Measurements from ENCODE around the gene POLR3A.

DNA sequence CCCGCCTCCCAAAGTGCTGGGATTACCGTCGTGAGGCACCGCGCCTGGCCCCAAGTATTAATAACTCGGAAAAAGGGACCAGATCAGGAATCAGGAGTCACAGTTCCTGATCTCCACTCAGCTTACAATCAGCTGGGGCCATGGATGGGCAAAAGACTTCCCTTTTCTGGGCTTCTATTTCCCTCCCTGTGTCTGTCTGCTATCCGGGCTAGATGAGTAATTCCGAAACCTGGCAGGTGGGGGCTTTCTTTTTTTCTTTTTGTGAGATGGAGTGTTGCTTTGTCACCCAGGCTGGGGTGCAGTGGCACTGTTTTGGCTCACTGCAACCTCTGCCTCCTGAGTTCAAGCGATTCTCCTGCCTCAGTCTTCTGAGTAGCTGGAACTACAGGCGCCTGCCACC is 15.9 kb upstream of the POLR3A start:
- TF ChIP-seq CTCF (IDR thresholded peaks at IDR 0.05; ENCODE audit: low read depth, low read length), result no peak
- TF ChIP-seq POLR2A (IDR thresholded peaks at IDR 0.05; ENCODE audit: extremely low read depth, insufficient read length), result no peak
- no peak for TF ChIP-seq MAX (IDR thresholded peaks at IDR 0.05; ENCODE audit: low read depth, low read length)

Measured in NB4 (cell line).